Mesenchymal stem cell (in vitro differentiated cells and primary cell): ENCODE data around the gene HSF2BP.
"Not testable (repeated sequence)": the region's sequence is repeated elsewhere in the genome, so short reads cannot be mapped to it uniquely, and the experiment has no call there.

Experiments
- DNase-seq: peaks from one replicate; pipeline ENCODE4 v3.0.0-alpha.2; 2013
- H2AFZ ChIP-seq: one replicate; pipeline ENCODE4 v1.6.1; 2013; ENCODE audit warnings: low read depth, mild to moderate bottlenecking, control low read depth, inconsistent platforms, low read length, moderate library complexity
- H2AK5ac ChIP-seq: 2 replicates; pipeline ENCODE4 v1.6.1; 2013; ENCODE audit warnings: low read length, moderate library complexity, mild to moderate bottlenecking, inconsistent platforms; ENCODE audit not compliant: severe bottlenecking
- H2BK120ac ChIP-seq: one replicate; pipeline ENCODE4 v1.6.1; 2013; ENCODE audit warnings: low read depth, mild to moderate bottlenecking, inconsistent platforms, low read length, moderate library complexity
- H2BK12ac ChIP-seq, 2 experiments: one replicate each; pipeline ENCODE4 v1.6.1; 2013; ENCODE audit warnings: inconsistent platforms in 2 of 2, low read length in 2 of 2, mild to moderate bottlenecking in 2 of 2, moderate library complexity in 2 of 2, control low read depth in 1 of 2
- H2BK15ac ChIP-seq: one replicate; pipeline ENCODE4 v1.6.1; 2013; ENCODE audit warnings: mild to moderate bottlenecking, low read depth, inconsistent platforms; ENCODE audit not compliant: poor library complexity, severe bottlenecking
- H2BK5ac ChIP-seq: 2 replicates; pipeline ENCODE4 v1.6.1; 2013; ENCODE audit warnings: low read depth, mild to moderate bottlenecking, low read length, control low read depth, inconsistent platforms; ENCODE audit not compliant: poor library complexity, severe bottlenecking
- H3K14ac ChIP-seq, 2 experiments: one replicate each; pipeline ENCODE4 v1.6.1; 2013; ENCODE audit warnings: inconsistent platforms in 2 of 2, low read length in 2 of 2, control low read depth in 1 of 2, mild to moderate bottlenecking in 1 of 2, moderate library complexity in 1 of 2
- H3K18ac ChIP-seq, 2 experiments: one replicate each; pipeline ENCODE4 v1.6.1; 2013; ENCODE audit warnings: inconsistent platforms in 2 of 2, low read length in 2 of 2, control low read depth in 1 of 2, low read depth in 1 of 2, mild to moderate bottlenecking in 1 of 2
- H3K23ac ChIP-seq, 2 experiments: one replicate each; pipeline ENCODE4 v1.6.1; 2013; ENCODE audit warnings: inconsistent platforms in 2 of 2, low read length in 2 of 2, mild to moderate bottlenecking in 2 of 2, moderate library complexity in 2 of 2, control low read depth in 1 of 2
- H3K27ac ChIP-seq: 2 replicates; pipeline ENCODE4 v1.5.1; 2013; ENCODE audit warnings: mild to moderate bottlenecking, moderate library complexity, low read length, control low read depth, inconsistent platforms; ENCODE audit not compliant: poor library complexity, severe bottlenecking
- H3K27me3 ChIP-seq, 2 experiments: 2 replicates each; pipeline versions ENCODE4 v1.6.1 to v1.7.0; 2013; ENCODE audit warnings: low read length in 2 of 2, mild to moderate bottlenecking in 2 of 2, moderate library complexity in 2 of 2, control low read depth in 1 of 2, inconsistent platforms in 1 of 2; ENCODE audit not compliant: control insufficient read depth in 1 of 2, insufficient read depth in 1 of 2
- H3K36me3 ChIP-seq, 2 experiments: 2 replicates each; pipeline versions ENCODE4 v1.6.1 to v1.7.0; 2013; ENCODE audit warnings: low read length in 2 of 2, control low read depth in 1 of 2, inconsistent platforms in 1 of 2, low read depth in 1 of 2, mild to moderate bottlenecking in 1 of 2; ENCODE audit not compliant: insufficient read depth in 2 of 2, control insufficient read depth in 1 of 2
- H3K4ac ChIP-seq, 2 experiments: one replicate each; pipeline ENCODE4 v1.6.1; 2013; ENCODE audit warnings: inconsistent platforms in 2 of 2, low read length in 2 of 2, mild to moderate bottlenecking in 2 of 2, moderate library complexity in 2 of 2, control low read depth in 1 of 2, low read depth in 1 of 2
- H3K4me1 ChIP-seq: 2 replicates; pipeline ENCODE4 v1.6.1; 2013; ENCODE audit warnings: low read depth, low read length, control low read depth; ENCODE audit not compliant: control insufficient read depth, insufficient read depth
- H3K4me2 ChIP-seq: 2 replicates; pipeline ENCODE4 v1.6.1; 2013; ENCODE audit warnings: low read length, mild to moderate bottlenecking, inconsistent platforms; ENCODE audit not compliant: poor library complexity, severe bottlenecking
- H3K4me3 ChIP-seq, 2 experiments: 2 replicates each; pipeline versions ENCODE4 v1.5.1 to v1.7.0; 2013; ENCODE audit warnings: low read length in 2 of 2, mild to moderate bottlenecking in 2 of 2, control low read depth in 1 of 2, low read depth in 1 of 2; ENCODE audit not compliant: insufficient read depth in 1 of 2
- H3K79me1 ChIP-seq: replicated peaks from 2 replicates; pipeline ENCODE4 v1.6.1; 2013; ENCODE audit warnings: mild to moderate bottlenecking, control low read depth, low read length, inconsistent platforms; ENCODE audit not compliant: poor library complexity, severe bottlenecking
- H3K9ac ChIP-seq: 2 replicates; pipeline ENCODE4 v1.7.0; 2013; ENCODE audit warnings: mild to moderate bottlenecking, low read length, moderate library complexity
- H3K9me3 ChIP-seq: 2 replicates; pipeline ENCODE4 v1.7.0; 2013; ENCODE audit warnings: mild to moderate bottlenecking, low read length; ENCODE audit not compliant: control insufficient read depth
- H4K8ac ChIP-seq: one replicate; pipeline ENCODE4 v1.6.1; 2013; ENCODE audit warnings: inconsistent platforms, mild to moderate bottlenecking, low read length, moderate library complexity
- H4K91ac ChIP-seq: one replicate; pipeline ENCODE4 v1.6.1; 2013; ENCODE audit warnings: mild to moderate bottlenecking, low read length, inconsistent platforms
- WGBS: methylation state at CpG from one replicate; pipeline ENCODE4 v1.1.7; 2013; ENCODE audit warnings: mixed read lengths; 5-methylcytosine and 5-hydroxymethylcytosine counted together

HSF2BP gene

GRCh38 chr21:43654806-43655489, 4.3 kb downstream of the HSF2BP start:
- H3K27me3 ChIP-seq, result no peaks in the 10 kb centered on the region
- H2BK5ac ChIP-seq, result no peak overlapping the region
- H3K4me1 ChIP-seq, result peaks cover 11% of the 10 kb centered on the region
- no peak overlapping the region for H3K4ac ChIP-seq
- no peak overlapping the region for H2AFZ ChIP-seq
- H3K18ac ChIP-seq, result no peak overlapping the region
- no peak overlapping the region for H4K91ac ChIP-seq
- H3K36me3 ChIP-seq, result peaks cover 0 to 7% of the 10 kb centered on the region in 2 experiments
- H2AK5ac ChIP-seq, result no peak overlapping the region
- no peak overlapping the region for H2BK15ac ChIP-seq
- no peak overlapping the region for H3K9ac ChIP-seq
- H3K14ac ChIP-seq, result no peak overlapping the region
- no peak overlapping the region for H3K23ac ChIP-seq
- no peak overlapping the region for H2BK12ac ChIP-seq
- H3K79me1 ChIP-seq, result peaks cover 5% of the 10 kb centered on the region
- H4K8ac ChIP-seq, result no peak overlapping the region
- no peaks in the 10 kb centered on the region for H3K9me3 ChIP-seq
- H2BK120ac ChIP-seq, result no peak overlapping the region
- DNase-seq, result no peak
- H3K4me3 ChIP-seq, result no peak overlapping the region
- no peak overlapping the region for H3K4me2 ChIP-seq
- H3K27ac ChIP-seq, result no peak overlapping the region
- 87% methylated on average over 7 of the region's 7 CpGs for WGBS

GRCh38 chr21:43653626-43654025, 5.7 kb downstream of the HSF2BP start:
- no peak for DNase-seq
- Histone ChIP-seq H2AFZ (no peak overlapping the region), H2BK5ac (no peak overlapping the region), H2BK120ac (no peak overlapping the region), H3K18ac (no peak overlapping the region), H3K4ac (no peak overlapping the region), H2BK12ac (no peak overlapping the region), H3K14ac (no peak overlapping the region), H3K4me3 (no peak overlapping the region), H3K79me1 (peaks cover 4% of the 10 kb centered on the region), H3K36me3 (peaks cover 0 to 7% of the 10 kb centered on the region in 2 experiments), H4K8ac (no peak overlapping the region), H3K27me3 (no peaks in the 10 kb centered on the region), H3K23ac (no peak overlapping the region), H3K4me1 (peaks cover 5% of the 10 kb centered on the region), H4K91ac (no peak overlapping the region), H3K4me2 (no peak overlapping the region), H3K9me3 (no peaks in the 10 kb centered on the region), H3K27ac (no peak overlapping the region), H2BK15ac (no peak overlapping the region), H2AK5ac (no peak overlapping the region), H3K9ac (no peak overlapping the region)
- WGBS, result 98% methylated on average over 6 of the region's 6 CpGs

- H2AK5ac ChIP-seq, result no peak overlapping the region
- H3K36me3 ChIP-seq, result peaks cover 0 to 3% of the 10 kb centered on the region in 2 experiments
- no peak overlapping the region for H3K18ac ChIP-seq
- H4K8ac ChIP-seq, result no peak overlapping the region
- no peak overlapping the region for H3K27ac ChIP-seq
- 94% methylated on average over 6 of the region's 6 CpGs for WGBS
- H3K79me1 ChIP-seq, result peaks cover 1% of the 10 kb centered on the region
- H3K4me1 ChIP-seq, result peaks cover 4% of the 10 kb centered on the region
- no peak overlapping the region for H2BK120ac ChIP-seq
- no peaks in the 10 kb centered on the region for H3K9me3 ChIP-seq
- no peak overlapping the region for H3K14ac ChIP-seq
- DNase-seq, result no peak
- no peak overlapping the region for H2BK15ac ChIP-seq
- H3K4ac ChIP-seq, result no peak overlapping the region
- no peak overlapping the region for H2BK5ac ChIP-seq
- H3K4me3 ChIP-seq, result no peak overlapping the region
- no peaks in the 10 kb centered on the region for H3K27me3 ChIP-seq
- no peak overlapping the region for H3K9ac ChIP-seq
- H3K4me2 ChIP-seq, result no peak overlapping the region
- H2BK12ac ChIP-seq, result no peak overlapping the region
- H4K91ac ChIP-seq, result no peak overlapping the region
- H3K23ac ChIP-seq, result no peak overlapping the region
- H2AFZ ChIP-seq, result no peak overlapping the region
Observed at GRCh38 chr21:43652616-43653015, 6.7 kb downstream of the HSF2BP start.

- H2BK5ac ChIP-seq, H4K8ac ChIP-seq, H2BK120ac ChIP-seq, H3K18ac ChIP-seq, H3K27ac ChIP-seq, DNase-seq, H3K4me2 ChIP-seq, H2BK15ac ChIP-seq, H3K36me3 ChIP-seq, H3K9ac ChIP-seq, H3K9me3 ChIP-seq, H3K23ac ChIP-seq, H3K4me3 ChIP-seq, H4K91ac ChIP-seq, H3K14ac ChIP-seq, H2AK5ac ChIP-seq, H3K4ac ChIP-seq, H2AFZ ChIP-seq, H2BK12ac ChIP-seq, H3K27me3 ChIP-seq, H3K79me1 ChIP-seq, H3K4me1 ChIP-seq: not testable (repeated sequence)
- WGBS, result 99% methylated on average over 6 of the region's 6 CpGs
Observed at GRCh38 chr21:43651926-43652325, 7.4 kb downstream of the HSF2BP start.
